Smooth muscle cell (in vitro differentiated cells): Measurements from ENCODE around the gene FGD4. TPM values are rescaled to one million over a fixed set of nuclear protein-coding genes. Genes with fewer than 3 reads are reported as not detected.

ENCODE experiments used
- DNase-seq: peaks from one replicate; lab custom pipeline; 2025; ENCODE audit not compliant: unreplicated experiment; lab: John Stamatoyannopoulos, UW
- H2AFZ ChIP-seq: fragments of 200-600 bp; sonication (generic); 2 replicates; pipeline ENCODE4 v1.6.0; 2016; ENCODE audit warnings: antibody characterized with exemption, low read depth, mild to moderate bottlenecking
- H3F3A ChIP-seq: fragments of 200-600 bp; sonication (generic); 2 replicates; pipeline ENCODE4 v1.6.0; 2017; ENCODE audit warnings: antibody characterized with exemption, low read depth
- H3K27ac ChIP-seq: fragments of 200-600 bp; sonication (generic); 2 replicates; pipeline ENCODE4 v1.5.1; 2016; ENCODE audit warnings: low read depth, mild to moderate bottlenecking
- H3K27me3 ChIP-seq: fragments of 200-600 bp; sonication (generic); 2 replicates; pipeline ENCODE4 v1.6.1; 2016; ENCODE audit warnings: low read depth, mild to moderate bottlenecking
- H3K36me3 ChIP-seq: fragments of 200-600 bp; sonication (generic); 2 replicates; pipeline ENCODE4 v1.5.1; 2016; ENCODE audit warnings: low read depth
- H3K4me1 ChIP-seq: fragments of 200-600 bp; sonication (generic); 2 replicates; pipeline ENCODE4 v1.5.1; 2016; ENCODE audit warnings: low read depth
- H3K4me2 ChIP-seq: fragments of 200-600 bp; sonication (generic); 2 replicates; pipeline ENCODE4 v1.6.0; 2016; ENCODE audit warnings: mild to moderate bottlenecking
- H3K4me3 ChIP-seq: fragments of 200-600 bp; sonication (generic); 2 replicates; pipeline ENCODE4 v1.5.1; 2016; ENCODE audit warnings: mild to moderate bottlenecking
- H3K79me2 ChIP-seq: fragments of 200-600 bp; sonication (generic); 2 replicates; pipeline ENCODE4 v1.6.0; 2016; ENCODE audit warnings: low read depth, mild to moderate bottlenecking
- H3K9ac ChIP-seq: fragments of 200-600 bp; sonication (generic); 2 replicates; pipeline ENCODE4 v1.6.0; 2016; ENCODE audit warnings: low read depth
- H3K9me3 ChIP-seq: fragments of 200-600 bp; sonication (generic); replicated peaks from 2 replicates; pipeline ENCODE4 v1.5.1; 2016; ENCODE audit warnings: low read depth
- H4K20me1 ChIP-seq: fragments of 200-600 bp; sonication (generic); 2 replicates; pipeline ENCODE4 v1.6.0; 2016; ENCODE audit warnings: low read depth
- CTCF ChIP-seq: fragments of 200-600 bp; sonication (generic); IDR thresholded peaks from 2 replicates; pipeline ENCODE4 v1.5.1; 2017; ENCODE audit warnings: borderline replicate concordance, mild to moderate bottlenecking, antibody characterized with exemption; ENCODE audit not compliant: insufficient read depth, poor library complexity, severe bottlenecking
- WGBS: methylation state at CpG from one replicate; pipeline ENCODE4 v1.1.7; 2016; ENCODE audit warnings: low lambda C conversion rate; 5-methylcytosine and 5-hydroxymethylcytosine counted together
- polyA plus RNA-seq: library from polyadenylated mRNA; unstranded; fragments of >200 nt; fragmentation: Nextera tagmentation; extraction: Ambion mirVana; gene quantifications from 2 replicates; pipeline ENCODE4 v1.2.1, GENCODE V29; 2016
- total RNA-seq: library from RNA; depleted of rRNA; stranded (reverse); fragments of >200 nt; gene quantifications from 2 replicates; pipeline ENCODE4 v1.2.3, GENCODE V29; 2014

The FGD4 gene
- 4.5 and 5.8 TPM in 2 replicates for total RNA-seq
- polyA plus RNA-seq, result 0.42 and 1.5 TPM in 2 replicates

DNA sequence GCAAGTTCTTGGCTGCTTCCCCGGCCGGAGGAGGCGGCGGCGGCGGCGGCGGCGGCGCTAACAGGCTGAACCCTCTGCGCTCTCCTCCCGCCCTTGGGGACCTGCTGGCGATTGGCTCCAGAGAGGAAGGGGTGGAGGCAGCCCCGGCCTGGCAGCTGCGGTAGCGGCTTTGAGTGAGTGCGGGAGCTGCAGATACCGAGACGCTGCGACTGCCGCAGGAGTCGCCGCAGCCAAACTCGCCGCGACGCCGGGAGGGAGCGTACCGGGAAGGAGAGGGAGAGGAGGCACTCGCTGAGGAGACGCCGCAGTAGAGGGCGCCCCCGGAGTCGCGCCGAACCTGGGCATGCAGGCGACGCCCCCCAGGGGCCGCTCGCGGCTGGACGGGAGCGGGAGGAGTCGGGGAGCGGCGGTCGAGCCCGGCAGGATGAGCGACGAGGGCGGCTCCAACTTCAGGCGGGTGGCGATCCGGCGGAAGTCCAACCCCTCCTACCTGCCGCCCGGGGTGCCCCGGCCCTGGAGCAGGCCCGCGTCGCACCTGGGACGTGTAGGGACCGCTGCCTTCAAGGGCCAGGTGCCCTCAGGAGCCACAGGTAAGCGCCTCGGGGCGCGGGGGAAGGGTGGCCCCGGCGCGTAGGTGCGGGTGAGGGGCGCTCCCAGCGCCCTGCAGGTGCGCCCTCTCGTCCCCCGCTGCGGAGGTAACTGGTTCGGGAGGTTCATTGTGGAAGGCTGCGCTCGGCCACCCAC, at the start of gene FGD4:
FGD4 (plus strand) TSS at position 189 of the 744 bp plus-strand sequence.
- H4K20me1 ChIP-seq, result no peaks in the 10 kb centered on the region
- H3K36me3 ChIP-seq, result no peaks in the 10 kb centered on the region
- H3K27ac ChIP-seq, result peak within 1 kb of the TSS; percentile 8
- DNase-seq, result peak; percentile 47
- H3K9ac ChIP-seq, result no peak within 1 kb of the TSS
- peak within 1 kb of the TSS; percentile 63 for H3K4me3 ChIP-seq
- peaks cover 4% of the 10 kb centered on the region for H3F3A ChIP-seq
- H3K27me3 ChIP-seq, result peaks cover 17% of the 10 kb centered on the region
- peak; percentile 33 for TF ChIP-seq CTCF
- H3K4me1 ChIP-seq, result no peaks in the 10 kb centered on the region
- H3K4me2 ChIP-seq, result peak within 1 kb of the TSS; percentile 86
- H3K9me3 ChIP-seq, result no peaks in the 10 kb centered on the region
- H3K79me2 ChIP-seq, result peaks cover 8% of the 10 kb centered on the region
- peak within 1 kb of the TSS; percentile 30 for H2AFZ ChIP-seq
- 2% methylated on average over 78 of the region's 82 CpGs for WGBS

DNA sequence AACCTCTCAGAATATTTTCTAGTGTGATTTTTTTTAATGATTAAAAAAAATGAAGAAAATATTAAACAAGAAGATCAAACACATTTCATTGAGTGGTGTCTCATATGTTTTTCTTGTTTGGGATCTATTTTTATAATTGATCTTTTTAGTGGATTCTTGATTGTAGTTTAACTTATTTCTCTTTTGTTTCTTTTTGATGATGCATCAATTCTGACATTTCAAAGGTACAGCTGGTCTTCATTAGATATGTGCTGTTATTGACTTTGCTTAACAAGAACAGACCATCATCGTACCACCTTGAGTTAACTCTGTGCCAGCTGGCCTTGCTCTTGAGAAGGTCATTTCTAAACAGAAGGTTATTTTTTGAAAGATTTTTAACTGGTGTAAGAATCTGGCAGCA, 45.8 kb upstream of the FGD4 start:
- H3K9me3 ChIP-seq, result no peaks in the 10 kb centered on the region
- 91% methylated on average over 1 of the region's 1 CpG for WGBS
- H3K36me3 ChIP-seq, result no peaks in the 10 kb centered on the region
- no peaks in the 10 kb centered on the region for H3K79me2 ChIP-seq
- no peak overlapping the region for H3K9ac ChIP-seq
- no peak for TF ChIP-seq CTCF
- no peak for DNase-seq
- no peak overlapping the region for H3K27ac ChIP-seq
- H3K4me2 ChIP-seq, result no peak overlapping the region
- H3F3A ChIP-seq, result no peaks in the 10 kb centered on the region
- H3K4me1 ChIP-seq, result no peaks in the 10 kb centered on the region
- no peaks in the 10 kb centered on the region for H3K27me3 ChIP-seq
- H2AFZ ChIP-seq, result no peak overlapping the region
- H3K4me3 ChIP-seq, result no peak overlapping the region
- H4K20me1 ChIP-seq, result no peaks in the 10 kb centered on the region

DNA sequence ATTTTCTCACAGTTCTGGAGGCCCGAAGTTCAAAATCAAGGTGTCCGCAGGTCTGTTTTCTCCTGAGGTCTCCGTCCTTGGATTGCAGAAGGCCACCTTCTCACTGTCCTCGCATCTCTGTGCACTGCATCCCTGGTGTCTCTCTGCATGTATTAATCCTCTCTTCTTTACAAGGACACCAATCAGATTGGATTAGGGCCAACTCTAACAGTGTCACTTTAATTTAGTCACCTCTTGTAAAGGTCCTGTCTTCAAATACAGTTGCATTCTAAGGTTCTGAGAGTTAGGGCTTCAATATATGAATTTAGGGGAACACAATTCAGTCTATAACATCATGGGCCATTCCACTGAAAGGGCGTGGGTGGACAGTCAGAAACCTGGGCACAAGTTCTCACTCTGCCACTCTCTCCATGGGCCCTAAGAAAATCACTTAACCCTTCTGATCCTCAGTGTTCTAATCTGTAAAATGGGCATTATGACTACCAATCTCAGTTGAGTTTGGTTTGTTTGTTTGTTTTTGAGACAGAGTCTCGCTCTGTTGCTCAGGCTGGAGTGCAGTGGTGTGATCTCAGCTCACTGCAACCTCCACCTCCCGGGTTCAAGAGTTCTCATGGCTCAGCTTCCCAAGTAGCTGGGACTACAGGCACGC, 41.6 kb upstream of the FGD4 start:
- Histone ChIP-seq H3K9ac (no peak overlapping the region), H2AFZ (no peak overlapping the region), H3K4me1 (no peaks in the 10 kb centered on the region), H3K27me3 (no peaks in the 10 kb centered on the region), H3F3A (no peaks in the 10 kb centered on the region), H3K36me3 (no peaks in the 10 kb centered on the region), H3K27ac (no peak overlapping the region), H4K20me1 (no peaks in the 10 kb centered on the region), H3K4me3 (no peak overlapping the region), H3K9me3 (no peaks in the 10 kb centered on the region), H3K4me2 (no peak overlapping the region), H3K79me2 (no peaks in the 10 kb centered on the region)
- no peak for DNase-seq
- WGBS, result 97% methylated on average over 8 of the region's 8 CpGs
- no peak for TF ChIP-seq CTCF
